CD4-positive, alpha-beta T cell treated with Interleukin-6 for 4 hours (primary cell): ENCODE results near the gene IL22RA1.

ENCODE experiments used
- DNase-seq: peaks from one replicate; pipeline ENCODE4 v3.0.0-alpha.2; 2020; ENCODE audit warnings: mixed read lengths

IL22RA1 gene

GRCh38 chr1:24096009-24096738 lies 46.8 kb downstream of the IL22RA1 start:
- no peak for DNase-seq

- DNase-seq, result no peak
Measured at GRCh38 chr1:24095140-24095859, 47.6 kb downstream of the IL22RA1 start.

- no peak for DNase-seq
Measured at GRCh38 chr1:24094554-24094953, 48.4 kb downstream of the IL22RA1 start.

GRCh38 chr1:24093732-24094131 lies 49.2 kb downstream of the IL22RA1 start:
- DNase-seq, result no peak

- no peak for DNase-seq
Measured at GRCh38 chr1:24092979-24093378, 50.0 kb downstream of the IL22RA1 start.

GRCh38 chr1:24091971-24092482 lies 50.9 kb downstream of the IL22RA1 start:
- no peak for DNase-seq

- DNase-seq, result no peak
Measured at GRCh38 chr1:24090736-24091135, 52.2 kb downstream of the IL22RA1 start.

- DNase-seq, result no peak
Measured at GRCh38 chr1:24089743-24090555, 53.0 kb downstream of the IL22RA1 start.

- DNase-seq, result no peak
Measured at GRCh38 chr1:24089027-24089742, 53.8 kb downstream of the IL22RA1 start.

- DNase-seq, result no peak
Measured at GRCh38 chr1:24086466-24086865, 56.5 kb downstream of the IL22RA1 start.

GRCh38 chr1:24085546-24085945 lies 57.4 kb downstream of the IL22RA1 start:
- DNase-seq, result no peak

- DNase-seq, result no peak
Measured at GRCh38 chr1:24085007-24085406, 57.9 kb downstream of the IL22RA1 start.

GRCh38 chr1:24084050-24084449 lies 58.9 kb downstream of the IL22RA1 start:
- DNase-seq, result no peak

GRCh38 chr1:24082372-24082771 lies 60.6 kb downstream of the IL22RA1 start:
- DNase-seq, result no peak

- no peak for DNase-seq
Measured at GRCh38 chr1:24081190-24081589, 61.8 kb downstream of the IL22RA1 start.

GRCh38 chr1:24080131-24080530 lies 62.8 kb downstream of the IL22RA1 start:
- DNase-seq, result no peak

GRCh38 chr1:24077278-24077978 lies 65.5 kb downstream of the IL22RA1 start:
- DNase-seq, result no peak

- no peak for DNase-seq
Measured at GRCh38 chr1:24075946-24076345, 67.0 kb downstream of the IL22RA1 start.

- no peak for DNase-seq
Measured at GRCh38 chr1:24075590-24075854, 67.4 kb downstream of the IL22RA1 start.

- no peak for DNase-seq
Measured at GRCh38 chr1:24074817-24075589, 67.9 kb downstream of the IL22RA1 start.

GRCh38 chr1:24074196-24074595 lies 68.7 kb downstream of the IL22RA1 start:
- no peak for DNase-seq

GRCh38 chr1:24071941-24072340 lies 71.0 kb downstream of the IL22RA1 start:
- no peak for DNase-seq
